Umbilical cord (tissue), 2 donors: ENCODE measurements around the gene PRDM4. TPM values are rescaled to one million over a fixed set of nuclear protein-coding genes. Genes with fewer than 3 reads are reported as not detected.
A peak's percentile ranks its signal among the peaks of the same experiment; 100 is the strongest.

ENCODE experiments used
- DNase-seq: peaks from one replicate; pipeline ENCODE4 v3.0.0-alpha.2; 2015; ENCODE audit warnings: low spot score
- total RNA-seq: library from RNA; depleted of rRNA; stranded (reverse); fragments of >200 nt; gene quantifications from one replicate; pipeline ENCODE4 v1.2.3, GENCODE V29; 2014; ENCODE audit warnings: low replicate concordance; ENCODE audit not compliant: insufficient read depth

Gene PRDM4, protein sequence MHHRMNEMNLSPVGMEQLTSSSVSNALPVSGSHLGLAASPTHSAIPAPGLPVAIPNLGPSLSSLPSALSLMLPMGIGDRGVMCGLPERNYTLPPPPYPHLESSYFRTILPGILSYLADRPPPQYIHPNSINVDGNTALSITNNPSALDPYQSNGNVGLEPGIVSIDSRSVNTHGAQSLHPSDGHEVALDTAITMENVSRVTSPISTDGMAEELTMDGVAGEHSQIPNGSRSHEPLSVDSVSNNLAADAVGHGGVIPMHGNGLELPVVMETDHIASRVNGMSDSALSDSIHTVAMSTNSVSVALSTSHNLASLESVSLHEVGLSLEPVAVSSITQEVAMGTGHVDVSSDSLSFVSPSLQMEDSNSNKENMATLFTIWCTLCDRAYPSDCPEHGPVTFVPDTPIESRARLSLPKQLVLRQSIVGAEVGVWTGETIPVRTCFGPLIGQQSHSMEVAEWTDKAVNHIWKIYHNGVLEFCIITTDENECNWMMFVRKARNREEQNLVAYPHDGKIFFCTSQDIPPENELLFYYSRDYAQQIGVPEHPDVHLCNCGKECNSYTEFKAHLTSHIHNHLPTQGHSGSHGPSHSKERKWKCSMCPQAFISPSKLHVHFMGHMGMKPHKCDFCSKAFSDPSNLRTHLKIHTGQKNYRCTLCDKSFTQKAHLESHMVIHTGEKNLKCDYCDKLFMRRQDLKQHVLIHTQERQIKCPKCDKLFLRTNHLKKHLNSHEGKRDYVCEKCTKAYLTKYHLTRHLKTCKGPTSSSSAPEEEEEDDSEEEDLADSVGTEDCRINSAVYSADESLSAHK
- total RNA-seq, result 19.3 TPM

DNA sequence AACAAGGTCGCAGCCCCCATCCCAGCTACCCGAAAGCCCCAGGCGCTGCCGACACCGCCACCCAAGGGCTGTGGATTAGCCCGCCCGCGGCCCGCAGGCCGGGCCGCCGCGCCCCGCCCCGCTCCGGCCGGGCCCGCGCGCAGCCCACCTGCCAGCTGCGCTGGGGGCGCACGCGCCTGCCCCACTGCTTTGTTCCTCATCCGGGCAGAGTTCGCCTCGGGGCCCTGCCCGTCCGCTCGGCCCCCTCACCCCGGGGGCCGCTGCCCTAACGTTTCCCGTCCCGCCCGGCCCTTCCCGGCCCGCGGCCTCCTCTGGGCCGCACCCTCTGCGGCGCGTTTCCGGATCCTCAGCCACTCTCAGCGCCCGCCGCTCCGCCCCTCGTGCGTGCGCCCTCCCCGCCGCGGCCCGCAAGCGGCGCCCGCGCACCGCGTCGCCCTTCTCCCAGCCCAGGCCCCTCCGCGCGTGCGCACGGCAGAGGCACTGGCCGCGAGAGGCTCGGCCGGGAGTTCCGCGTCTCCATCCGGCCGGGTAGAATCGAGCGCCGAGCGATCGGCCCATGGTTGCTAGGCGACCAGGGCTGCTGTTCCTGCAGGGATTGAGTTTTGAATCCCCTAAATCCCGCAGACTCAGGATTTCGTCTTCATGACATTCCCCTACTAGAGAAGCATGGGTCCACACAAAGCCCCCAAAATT, at the start of gene PRDM4:
TSS of gene PRDM4 (minus strand) at position 329 of the 693 bp plus-strand sequence. CDS start 622 bp downstream, outside the sequence.
- DNase-seq, result peak; percentile 98

DNA sequence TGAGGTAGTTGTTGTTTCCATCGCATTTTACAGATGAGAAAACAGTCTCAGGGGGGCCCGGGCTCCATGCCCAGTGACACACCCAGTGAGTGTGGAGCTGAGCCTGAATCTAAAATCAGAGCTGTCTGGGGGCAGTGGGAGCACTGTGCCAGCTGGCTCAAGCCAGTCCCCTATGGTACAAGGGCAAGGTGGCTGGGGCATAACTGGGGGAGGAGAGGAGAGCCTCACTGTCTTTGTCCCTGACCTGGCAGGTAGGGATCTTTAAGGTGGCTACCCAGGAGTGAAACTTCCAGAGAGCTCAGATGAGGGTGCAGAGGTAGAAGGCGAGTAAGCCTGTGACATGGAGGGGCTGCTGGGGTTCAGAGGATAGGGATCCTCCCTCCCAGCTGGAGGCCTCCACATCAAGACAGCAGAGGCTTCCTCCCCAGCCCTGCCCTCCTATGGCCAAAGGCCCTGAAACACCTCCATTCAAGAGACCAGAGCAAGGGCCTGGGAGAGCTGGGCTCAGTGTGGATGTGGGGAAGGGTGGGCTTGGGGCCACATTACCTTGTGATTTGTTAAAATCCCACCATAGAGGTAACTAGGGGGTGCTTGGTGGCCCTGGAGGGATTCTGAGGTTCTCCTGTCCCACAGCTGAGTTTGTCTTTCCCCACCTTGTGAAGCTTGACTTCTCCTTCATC, 46.7 kb upstream of the PRDM4 start:
- no peak for DNase-seq

DNA sequence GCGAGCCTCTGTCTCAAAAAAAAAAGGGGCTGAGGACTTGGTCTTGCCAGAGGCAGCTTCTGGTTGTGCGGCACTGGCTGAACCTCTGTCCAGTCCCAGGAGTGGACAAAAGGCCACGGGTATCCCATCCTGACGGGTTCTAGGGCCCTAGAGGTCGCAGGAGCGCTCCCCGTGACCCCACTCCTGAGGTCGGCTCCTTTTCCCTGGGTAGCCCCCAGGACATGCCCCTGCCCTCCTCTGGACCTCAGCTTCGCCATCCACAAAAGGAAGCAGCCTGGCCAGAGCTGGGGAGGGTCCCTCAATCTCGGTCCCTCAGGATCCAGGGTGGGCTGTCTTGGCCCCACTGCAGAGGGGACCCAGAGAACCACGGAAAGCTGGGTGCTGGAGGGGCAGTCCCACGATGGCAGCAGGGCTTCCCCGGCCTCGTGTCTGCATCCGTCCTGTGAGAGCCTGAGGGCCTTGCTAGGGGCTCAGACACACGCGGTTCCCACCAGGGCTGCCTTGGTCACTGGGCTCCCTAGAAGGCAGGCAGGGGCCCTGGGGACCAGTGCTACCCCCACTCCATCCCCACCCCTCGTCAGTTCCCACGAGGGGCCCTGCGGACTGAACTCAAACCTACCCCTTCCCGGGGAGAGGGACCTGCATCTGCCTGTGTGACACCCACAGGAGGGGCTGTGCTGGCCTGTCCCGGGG, 44.7 kb upstream of the PRDM4 start:
- no peak for DNase-seq

DNA sequence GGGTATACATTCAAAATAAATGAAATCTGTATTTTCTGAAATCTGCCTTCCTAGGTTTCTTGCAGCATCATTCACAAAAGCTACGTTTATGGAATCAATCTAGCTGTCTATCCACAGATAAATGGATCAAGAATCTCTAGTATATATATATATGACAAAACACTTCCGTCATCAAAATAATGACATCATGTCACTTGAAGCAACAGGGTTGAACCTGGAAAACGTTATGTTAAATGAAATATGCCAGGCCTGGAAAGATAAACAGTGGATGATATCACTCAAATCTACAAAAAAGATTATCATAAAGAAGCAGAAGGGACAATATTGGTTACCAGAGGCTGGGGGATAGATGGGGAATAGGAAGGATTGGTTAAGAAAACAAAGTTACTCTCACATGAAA, 42.2 kb upstream of the PRDM4 start:
- DNase-seq, result no peak

DNA sequence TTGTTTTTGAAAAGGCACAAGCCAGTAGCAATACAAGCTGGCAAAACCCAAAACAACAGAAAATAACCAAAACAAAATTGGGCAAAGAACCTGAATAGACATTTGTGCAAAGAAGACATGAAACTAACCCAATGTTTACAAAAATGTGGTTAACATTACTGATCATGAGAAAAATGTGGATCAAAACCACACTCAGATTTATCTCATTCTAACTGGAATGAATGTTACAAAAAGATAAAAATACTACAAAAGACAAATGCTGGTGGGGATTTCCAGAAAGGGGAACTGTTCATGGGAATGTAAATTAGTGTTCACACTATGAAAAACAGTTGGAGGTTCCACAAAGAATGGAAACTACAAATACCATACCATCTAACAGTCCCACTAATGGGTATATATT, 40.2 kb upstream of the PRDM4 start:
- no peak for DNase-seq

DNA sequence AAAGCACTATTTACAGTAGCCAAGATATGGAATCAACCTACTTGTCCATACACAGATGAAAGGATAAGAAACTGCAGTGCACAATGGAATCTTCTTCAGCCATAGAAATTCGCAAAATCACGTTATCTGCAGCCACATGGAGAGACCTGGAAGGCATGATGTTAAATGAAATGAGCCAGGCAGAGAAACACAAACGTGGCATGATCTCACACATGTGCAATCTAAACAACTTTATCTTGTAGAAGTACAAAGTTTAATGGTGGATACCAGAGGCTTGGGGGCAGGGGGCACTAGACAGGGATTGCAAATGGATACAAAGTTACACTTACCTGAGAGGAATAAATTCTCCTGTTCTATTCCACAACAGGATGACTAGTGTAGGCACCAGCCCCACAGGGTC, 37.6 kb upstream of the PRDM4 start:
- DNase-seq, result no peak

DNA sequence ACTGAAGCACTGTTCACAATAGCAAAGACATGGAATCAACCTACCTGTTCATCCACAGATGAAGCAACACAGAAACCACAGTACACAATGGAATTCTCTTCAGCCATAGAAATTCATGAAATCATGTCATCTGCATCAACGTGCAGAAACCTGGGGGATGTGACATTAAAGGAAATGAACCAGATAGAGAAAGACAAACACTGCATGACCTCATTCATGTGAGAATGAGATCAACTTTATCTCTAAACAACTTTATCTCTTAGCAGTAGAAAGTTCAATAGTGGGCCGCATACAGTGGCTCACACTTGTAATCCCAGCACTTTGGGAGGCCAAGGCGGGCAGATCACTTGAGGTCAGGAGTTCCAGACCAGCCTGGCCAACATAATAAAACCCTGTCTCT, 33.5 kb upstream of the PRDM4 start:
- no peak for DNase-seq

DNA sequence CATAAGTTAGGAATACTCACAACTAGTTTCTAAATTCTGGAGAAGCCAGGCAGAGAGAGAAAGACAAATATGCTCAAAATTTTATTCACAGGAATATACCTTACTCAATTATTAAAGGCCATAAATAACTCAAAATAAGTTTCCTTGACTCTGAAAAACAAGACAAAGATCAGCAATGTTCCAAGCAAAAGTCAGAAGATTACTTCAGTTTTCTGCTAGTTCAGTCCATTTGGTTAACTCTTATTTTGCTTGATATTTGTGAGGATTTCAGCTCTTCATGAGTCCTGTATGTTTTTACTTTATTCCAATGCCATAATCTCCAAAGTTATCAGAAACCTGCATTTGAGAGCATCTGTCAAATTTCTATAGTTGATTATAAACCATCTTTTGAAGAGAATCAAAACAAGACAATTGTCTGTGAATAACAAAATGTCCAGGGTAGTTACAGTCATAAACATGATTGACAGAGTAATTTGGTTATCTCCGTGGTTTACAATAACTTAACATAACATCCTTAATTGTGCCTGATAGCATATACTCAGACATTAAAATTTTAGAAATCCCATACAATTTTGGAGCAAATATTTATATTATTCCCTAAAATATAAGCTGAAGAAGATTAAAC, 30.6 kb upstream of the PRDM4 start:
- no peak for DNase-seq

DNA sequence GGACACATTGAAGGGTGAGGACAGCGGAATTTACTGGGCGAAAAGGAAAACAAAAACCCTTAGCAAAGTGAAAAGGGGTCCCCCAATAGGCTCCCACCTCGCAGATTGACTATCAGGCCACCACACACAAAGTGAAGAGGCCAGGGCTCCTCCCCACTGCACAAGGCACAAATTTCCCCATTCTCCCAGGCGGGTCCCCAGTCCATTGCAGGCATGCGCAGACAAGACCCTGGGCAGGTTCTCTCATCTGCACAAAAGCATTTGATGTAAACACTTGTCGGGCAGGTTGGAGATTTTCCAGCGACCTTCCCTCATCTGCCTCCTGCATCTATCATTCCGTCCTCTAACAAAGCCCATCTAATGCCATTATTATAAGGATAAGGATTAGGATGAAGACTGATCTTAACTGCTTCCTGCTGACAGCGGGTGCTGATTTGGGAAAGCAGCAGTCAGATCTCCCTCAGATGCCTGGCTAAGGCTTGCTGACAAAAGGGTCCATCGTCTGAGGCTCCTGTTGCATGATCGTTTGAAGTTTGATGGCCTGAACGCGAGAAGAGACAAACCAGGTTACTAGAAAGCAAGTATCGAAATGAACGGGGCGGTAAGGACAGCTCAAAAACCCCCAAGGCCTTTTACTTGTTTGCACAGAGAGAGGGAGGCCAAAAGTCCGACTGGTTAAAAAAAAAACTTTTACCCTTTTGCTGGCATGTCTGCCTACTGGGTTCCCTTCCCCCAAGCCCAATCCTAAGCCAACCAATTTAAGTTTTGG, 27.9 kb upstream of the PRDM4 start:
- DNase-seq, result peak; percentile 5

DNA sequence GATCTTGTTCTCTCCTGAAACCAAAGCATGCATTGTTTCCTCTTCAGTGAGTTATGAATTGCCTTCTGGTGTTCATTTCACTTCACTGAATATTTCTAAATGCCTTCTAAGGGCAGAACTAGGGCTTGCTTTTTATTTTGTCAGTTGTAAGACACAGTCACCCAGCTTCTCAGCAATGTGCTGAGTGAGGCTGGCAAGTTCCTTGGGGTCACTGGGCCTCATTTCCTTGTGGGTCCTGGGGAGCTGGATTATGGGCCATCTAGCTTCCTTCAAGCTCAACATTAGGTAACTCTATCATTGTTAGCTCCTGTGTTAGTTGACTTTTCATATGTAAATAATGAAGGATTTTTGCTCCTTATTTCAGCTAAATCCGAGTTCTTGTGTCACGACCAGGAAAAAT, 27.3 kb upstream of the PRDM4 start:
- no peak for DNase-seq

DNA sequence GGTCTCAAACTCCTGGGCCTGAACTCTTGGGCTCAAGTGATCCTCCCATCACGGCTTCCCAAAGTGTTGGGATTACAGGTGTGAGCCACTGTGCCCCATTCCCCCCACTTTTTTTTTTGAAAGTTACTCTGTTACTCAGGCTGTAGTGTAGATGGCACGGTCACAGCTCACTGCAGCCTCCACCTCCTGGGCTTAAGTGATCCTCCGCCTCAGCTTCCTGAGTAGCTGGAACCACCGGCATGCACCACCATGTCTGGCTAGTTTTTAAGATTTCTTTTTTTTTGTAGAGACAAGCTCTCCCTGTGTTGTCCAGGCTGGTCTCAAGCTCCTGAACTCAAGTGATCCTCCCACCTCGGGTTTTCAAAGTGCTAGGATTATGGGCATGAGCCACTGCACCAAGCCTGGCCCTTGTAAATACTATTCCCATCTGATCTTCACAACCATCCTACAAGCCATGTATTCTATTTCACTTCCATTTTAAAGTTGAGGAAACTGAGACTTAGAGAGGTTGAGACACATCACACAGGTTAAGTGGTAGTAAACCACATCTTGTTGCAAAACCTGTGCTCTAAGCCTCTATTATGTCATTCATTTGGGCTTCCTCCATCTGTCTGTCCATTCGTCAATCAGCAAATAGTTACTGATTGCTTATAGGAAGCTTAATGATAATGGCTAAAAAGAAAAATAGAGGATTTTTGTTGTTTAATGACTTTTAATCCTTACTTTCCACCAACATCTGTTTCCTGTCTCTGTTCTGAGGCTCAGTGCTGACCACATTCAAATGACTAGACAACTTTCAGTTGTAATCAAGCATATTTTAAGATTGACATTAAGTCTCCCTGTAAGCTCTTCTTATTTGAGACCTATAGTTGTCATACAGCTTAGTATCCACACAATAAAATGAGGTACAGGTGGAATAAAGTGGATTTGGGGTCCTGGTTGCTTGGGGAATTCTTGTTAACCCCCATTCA, 22.8 kb upstream of the PRDM4 start:
- DNase-seq, result no peak

DNA sequence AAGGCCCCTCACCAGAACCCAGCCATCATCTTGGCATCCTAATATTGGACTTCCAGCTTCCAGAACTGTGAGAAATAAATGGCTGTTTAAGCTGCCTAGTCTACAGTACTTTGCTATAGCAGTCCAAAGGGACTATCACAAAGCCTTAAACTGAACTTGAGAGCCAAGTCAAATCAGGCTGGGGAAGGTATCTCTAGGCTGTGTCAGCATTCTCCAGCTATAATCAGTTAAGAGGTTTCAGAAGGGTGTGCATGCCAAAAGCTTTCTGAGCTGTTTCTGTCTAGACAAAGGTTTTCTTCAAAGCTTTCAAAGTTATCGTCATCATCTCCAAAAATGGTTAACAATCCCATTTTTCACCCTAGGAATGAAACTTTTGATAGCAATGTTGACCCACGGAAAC, 21.1 kb upstream of the PRDM4 start:
- DNase-seq, result peak; percentile 13

DNA sequence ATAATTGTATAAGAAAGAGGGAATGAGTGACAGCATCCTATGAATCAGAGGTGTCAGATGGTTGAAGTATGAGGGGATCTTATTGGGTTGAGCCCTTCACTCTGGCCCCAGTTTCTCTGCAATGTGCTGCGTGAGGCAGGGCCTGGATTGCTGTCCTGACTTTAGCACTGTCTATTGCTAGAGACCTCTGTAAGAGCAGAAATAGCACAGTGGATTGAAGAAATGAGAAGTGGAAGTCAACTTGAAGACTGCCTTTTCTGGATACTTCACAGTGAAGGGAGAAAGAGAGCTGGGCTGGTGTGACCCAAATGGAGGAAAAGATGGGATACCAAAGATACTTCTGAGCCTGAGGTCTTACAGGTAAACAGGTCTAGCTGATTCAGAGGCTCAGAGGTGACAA, 19.4 kb upstream of the PRDM4 start:
- DNase-seq, result no peak

DNA sequence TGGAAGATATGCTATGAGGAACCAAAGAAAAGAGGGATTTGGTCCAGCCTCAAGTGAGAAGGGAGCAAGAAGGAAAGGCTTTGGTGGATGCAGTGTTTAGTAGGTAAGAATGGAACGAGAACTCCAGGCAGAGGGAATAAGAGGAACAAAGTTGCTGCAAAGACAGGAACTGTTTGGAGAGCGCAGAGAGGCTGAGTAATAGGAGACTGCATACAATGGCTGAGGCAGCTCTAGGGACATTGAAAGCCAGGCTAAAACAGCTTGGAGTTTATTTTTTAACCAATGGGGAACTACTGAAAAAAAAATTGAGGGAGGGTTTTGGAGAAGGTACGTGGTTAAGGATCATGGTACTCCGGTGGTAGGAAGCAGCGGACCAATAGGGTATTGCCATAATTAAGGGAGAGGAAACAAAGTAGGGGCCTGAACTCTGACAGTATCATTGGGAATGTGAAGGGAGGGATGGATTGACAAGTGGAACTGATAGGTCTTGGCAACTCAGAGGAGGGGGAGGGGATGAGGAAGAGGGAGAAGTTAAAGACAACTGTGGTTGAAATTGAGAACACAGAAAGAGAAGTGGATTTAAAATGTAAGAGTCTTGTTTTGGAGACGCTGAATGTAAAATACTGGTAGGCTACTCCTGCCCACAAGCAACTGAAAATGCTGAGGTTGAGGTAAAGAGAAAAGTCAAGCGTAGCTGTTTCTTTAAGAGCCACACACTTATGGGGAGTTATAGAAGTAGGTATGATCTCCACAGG, 18.3 kb upstream of the PRDM4 start:
- DNase-seq, result peak; percentile 25

DNA sequence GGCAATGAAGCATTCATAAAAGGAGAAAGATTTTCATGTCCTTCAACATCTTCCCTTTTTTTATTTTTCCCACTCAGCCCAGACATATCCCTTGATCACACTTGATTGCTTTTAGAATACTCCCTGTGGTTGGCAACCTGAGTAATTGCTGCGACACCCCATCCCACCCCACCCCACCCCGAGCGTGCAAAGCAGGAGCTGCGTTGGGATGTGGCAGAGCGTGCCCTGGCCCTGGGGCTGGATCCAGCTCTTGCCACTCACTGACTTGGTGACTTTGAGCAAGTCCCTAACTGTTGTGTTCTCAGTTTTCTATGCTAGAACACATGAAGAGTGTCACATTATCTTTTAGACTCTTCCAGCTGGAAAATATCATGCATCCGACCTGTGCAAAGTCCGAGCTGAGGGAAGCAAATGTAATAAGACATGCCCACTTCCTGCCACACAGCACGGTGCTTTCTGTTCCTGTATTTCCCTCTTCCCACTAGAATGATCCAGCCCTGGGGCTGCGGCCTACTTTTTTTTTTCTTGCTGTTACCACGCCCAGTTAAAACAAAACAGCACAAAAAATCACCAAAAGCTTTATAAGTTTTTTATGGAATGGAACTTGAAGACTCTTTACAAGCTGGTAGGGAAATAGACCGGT, 17.6 kb upstream of the PRDM4 start:
- peak; percentile 11 for DNase-seq

DNA sequence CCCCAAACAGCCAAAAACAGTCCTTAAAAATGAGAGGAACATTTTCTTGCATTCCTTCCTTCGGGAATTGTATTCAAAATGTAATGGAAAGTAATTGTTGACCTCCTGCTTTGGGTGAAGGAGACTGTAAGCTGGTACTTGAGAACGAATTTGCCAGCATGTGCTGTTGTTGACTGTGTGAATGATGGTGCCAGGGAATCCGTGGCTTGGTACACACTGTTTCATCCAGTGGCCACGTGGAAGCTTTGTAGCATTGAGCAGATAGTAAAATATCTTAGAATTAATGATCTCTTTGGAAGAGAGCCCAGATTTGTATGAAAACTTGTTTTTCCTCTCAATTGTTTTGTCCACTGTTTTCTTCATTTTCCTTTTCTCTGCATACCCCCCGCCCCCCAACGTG, 15.2 kb upstream of the PRDM4 start:
- no peak for DNase-seq

DNA sequence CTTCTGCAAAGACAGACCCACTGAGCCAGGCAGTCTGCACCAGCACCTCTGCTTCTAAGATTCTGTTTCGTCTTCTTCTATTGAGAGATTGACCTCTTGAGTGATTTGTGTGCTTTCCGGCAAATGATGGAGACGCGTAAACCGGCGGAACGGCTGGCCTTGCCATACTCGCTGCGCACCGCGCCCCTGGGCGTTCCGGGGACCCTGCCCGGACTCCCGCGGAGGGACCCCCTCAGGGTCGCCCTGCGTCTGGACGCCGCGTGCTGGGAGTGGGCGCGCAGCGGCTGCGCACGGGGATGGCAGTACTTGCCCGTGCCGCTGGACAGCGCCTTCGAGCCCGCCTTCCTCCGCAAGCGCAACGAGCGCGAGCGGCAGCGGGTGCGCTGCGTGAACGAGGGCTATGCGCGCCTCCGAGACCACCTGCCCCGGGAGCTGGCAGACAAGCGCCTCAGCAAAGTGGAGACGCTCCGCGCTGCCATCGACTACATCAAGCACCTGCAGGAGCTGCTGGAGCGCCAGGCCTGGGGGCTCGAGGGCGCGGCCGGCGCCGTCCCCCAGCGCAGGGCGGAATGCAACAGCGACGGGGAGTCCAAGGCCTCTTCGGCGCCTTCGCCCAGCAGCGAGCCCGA, 14.3 kb upstream of the PRDM4 start:
- no peak for DNase-seq
